Smooth muscle cell (in vitro differentiated cells): ENCODE results near the gene MCF2L2. TPM values are rescaled to one million over a fixed set of nuclear protein-coding genes. Genes with fewer than 3 reads are reported as not detected.

Experiments used
- DNase-seq: peaks from one replicate; lab custom pipeline; 2025; ENCODE audit not compliant: unreplicated experiment; lab: John Stamatoyannopoulos, UW
- H2AFZ ChIP-seq: fragments of 200-600 bp; sonication (generic); 2 replicates; pipeline ENCODE4 v1.6.0; 2016; ENCODE audit warnings: antibody characterized with exemption, low read depth, mild to moderate bottlenecking
- H3F3A ChIP-seq: fragments of 200-600 bp; sonication (generic); 2 replicates; pipeline ENCODE4 v1.6.0; 2017; ENCODE audit warnings: antibody characterized with exemption, low read depth
- H3K27ac ChIP-seq: fragments of 200-600 bp; sonication (generic); 2 replicates; pipeline ENCODE4 v1.5.1; 2016; ENCODE audit warnings: low read depth, mild to moderate bottlenecking
- H3K27me3 ChIP-seq: fragments of 200-600 bp; sonication (generic); 2 replicates; pipeline ENCODE4 v1.6.1; 2016; ENCODE audit warnings: low read depth, mild to moderate bottlenecking
- H3K36me3 ChIP-seq: fragments of 200-600 bp; sonication (generic); 2 replicates; pipeline ENCODE4 v1.5.1; 2016; ENCODE audit warnings: low read depth
- H3K4me1 ChIP-seq: fragments of 200-600 bp; sonication (generic); 2 replicates; pipeline ENCODE4 v1.5.1; 2016; ENCODE audit warnings: low read depth
- H3K4me2 ChIP-seq: fragments of 200-600 bp; sonication (generic); 2 replicates; pipeline ENCODE4 v1.6.0; 2016; ENCODE audit warnings: mild to moderate bottlenecking
- H3K4me3 ChIP-seq: fragments of 200-600 bp; sonication (generic); 2 replicates; pipeline ENCODE4 v1.5.1; 2016; ENCODE audit warnings: mild to moderate bottlenecking
- H3K79me2 ChIP-seq: fragments of 200-600 bp; sonication (generic); 2 replicates; pipeline ENCODE4 v1.6.0; 2016; ENCODE audit warnings: low read depth, mild to moderate bottlenecking
- H3K9ac ChIP-seq: fragments of 200-600 bp; sonication (generic); 2 replicates; pipeline ENCODE4 v1.6.0; 2016; ENCODE audit warnings: low read depth
- H3K9me3 ChIP-seq: fragments of 200-600 bp; sonication (generic); replicated peaks from 2 replicates; pipeline ENCODE4 v1.5.1; 2016; ENCODE audit warnings: low read depth
- H4K20me1 ChIP-seq: fragments of 200-600 bp; sonication (generic); 2 replicates; pipeline ENCODE4 v1.6.0; 2016; ENCODE audit warnings: low read depth
- CTCF ChIP-seq: fragments of 200-600 bp; sonication (generic); IDR thresholded peaks from 2 replicates; pipeline ENCODE4 v1.5.1; 2017; ENCODE audit warnings: borderline replicate concordance, mild to moderate bottlenecking, antibody characterized with exemption; ENCODE audit not compliant: insufficient read depth, poor library complexity, severe bottlenecking
- WGBS: methylation state at CpG from one replicate; pipeline ENCODE4 v1.1.7; 2016; ENCODE audit warnings: low lambda C conversion rate; 5-methylcytosine and 5-hydroxymethylcytosine counted together
- polyA plus RNA-seq: library from polyadenylated mRNA; unstranded; fragments of >200 nt; fragmentation: Nextera tagmentation; extraction: Ambion mirVana; gene quantifications from 2 replicates; pipeline ENCODE4 v1.2.1, GENCODE V29; 2016
- small RNA-seq: library from RNA; depleted of rRNA; stranded (forward); fragments of <200 nt; gene quantifications from one replicate; pipeline ENCODE3, GENCODE V24; 2014
- total RNA-seq: library from RNA; depleted of rRNA; stranded (reverse); fragments of >200 nt; gene quantifications from 2 replicates; pipeline ENCODE4 v1.2.3, GENCODE V29; 2014

Gene MCF2L2
- total and polyA plus RNA-seq, 2 experiments from 2014 or later = 0.09 TPM; not detected in 1

- no peak overlapping the region for H3K9ac ChIP-seq
- H2AFZ ChIP-seq = no peak overlapping the region
- H3K9me3 ChIP-seq = no peaks in the 10 kb centered on the region
- no peak overlapping the region for H3K4me2 ChIP-seq
- H4K20me1 ChIP-seq = no peaks in the 10 kb centered on the region
- no peak overlapping the region for H3K4me3 ChIP-seq
- no peaks in the 10 kb centered on the region for H3K36me3 ChIP-seq
- H3K27ac ChIP-seq = no peak overlapping the region
- H3K4me1 ChIP-seq = no peaks in the 10 kb centered on the region
- no peak for DNase-seq
- TF ChIP-seq CTCF = no peak
- WGBS = 93% methylated on average over 1 of the region's 1 CpG
- no peaks in the 10 kb centered on the region for H3K27me3 ChIP-seq
- no peaks in the 10 kb centered on the region for H3K79me2 ChIP-seq
- H3F3A ChIP-seq = no peaks in the 10 kb centered on the region
Observed at GRCh38 chr3:183129243-183129642, 299.2 kb downstream of the MCF2L2 start.

GRCh38 chr3:183128709-183129108, 299.7 kb downstream of the MCF2L2 start:
- H3K36me3 ChIP-seq = no peaks in the 10 kb centered on the region
- no peak overlapping the region for H3K27ac ChIP-seq
- 90% methylated on average over 3 of the region's 3 CpGs for WGBS
- H4K20me1 ChIP-seq = no peaks in the 10 kb centered on the region
- DNase-seq = no peak
- no peaks in the 10 kb centered on the region for H3K9me3 ChIP-seq
- H3K4me1 ChIP-seq = no peaks in the 10 kb centered on the region
- no peak overlapping the region for H3K9ac ChIP-seq
- no peaks in the 10 kb centered on the region for H3F3A ChIP-seq
- no peak for TF ChIP-seq CTCF
- no peaks in the 10 kb centered on the region for H3K27me3 ChIP-seq
- no peak overlapping the region for H3K4me2 ChIP-seq
- H3K79me2 ChIP-seq = no peaks in the 10 kb centered on the region
- H3K4me3 ChIP-seq = no peak overlapping the region
- no peak overlapping the region for H2AFZ ChIP-seq

Small RNA genes lying within 50 kb of the gene (small RNA-seq; reads per million reads assigned to genes)
- not detected for gene RF00092
- not detected for gene RF00394
- not detected for gene RF01241
- gene RNA5SP151 = not detected
- 14.3 reads per million, percentile 84 among the genes with 10 or more reads in this experiment for gene SNORA63D

Other genes with a start within 250 kb of the MCF2L2 start
- gene B3GNT5, start 175.4 kb downstream of the MCF2L2 start, total RNA-seq = 11.5 and 12.6 TPM in 2 replicates
- 5.3 and 7.2 TPM in 2 replicates for gene B3GNT5, start 175.4 kb downstream of the MCF2L2 start, polyA plus RNA-seq
- 0.22 and 0.40 TPM in 2 replicates for gene KLHL6, start 127.1 kb upstream of the MCF2L2 start, total RNA-seq
- not detected in 2 replicates for gene KLHL6, start 127.1 kb upstream of the MCF2L2 start, polyA plus RNA-seq
- 71.5 and 103 TPM in 2 replicates for gene KLHL24, start 207.0 kb upstream of the MCF2L2 start, total RNA-seq
- 11.0 and 15.6 TPM in 2 replicates for gene KLHL24, start 207.0 kb upstream of the MCF2L2 start, polyA plus RNA-seq